Uterus (tissue), 2 donors: ENCODE data around the gene IGFBPL1.

Experiments
- CTCF ChIP-seq, 4 experiments: fragments of 200-600 bp in 2 of 4; fragments of 450-650 bp in 2 of 4; sonication (generic) in 2 of 4; IDR thresholded peaks; one replicate each; pipeline ENCODE4 v1.5.1; 2016 to 2019; ENCODE audit warnings: antibody characterized with exemption in 4 of 4, mild to moderate bottlenecking in 2 of 4, moderate library complexity in 1 of 4
- POLR2A ChIP-seq, 2 donors: fragments of 450-650 bp; IDR thresholded peaks; one replicate each; pipeline ENCODE4 v1.6.1; 2016; ENCODE audit warnings: antibody characterized with exemption in 2 of 2, mild to moderate bottlenecking in 1 of 2, moderate library complexity in 1 of 2

GRCh38 chr9:38440516-38440915 lies 16.3 kb upstream of the IGFBPL1 start:
- TF ChIP-seq CTCF (IDR thresholded peaks at IDR 0.05): no peak
- TF ChIP-seq POLR2A (IDR thresholded peaks at IDR 0.05): no peak
